GM12801 (cell line): ENCODE measurements around the gene ORC2.

ENCODE experiments used
- CTCF ChIP-seq: IDR thresholded peaks from one replicate; pipeline ENCODE4 v1.5.1; 2011; ENCODE audit warnings: control low read depth; ENCODE audit not compliant: insufficient read length; ENCODE audit errors: extremely low read depth

ORC2 gene

DNA sequence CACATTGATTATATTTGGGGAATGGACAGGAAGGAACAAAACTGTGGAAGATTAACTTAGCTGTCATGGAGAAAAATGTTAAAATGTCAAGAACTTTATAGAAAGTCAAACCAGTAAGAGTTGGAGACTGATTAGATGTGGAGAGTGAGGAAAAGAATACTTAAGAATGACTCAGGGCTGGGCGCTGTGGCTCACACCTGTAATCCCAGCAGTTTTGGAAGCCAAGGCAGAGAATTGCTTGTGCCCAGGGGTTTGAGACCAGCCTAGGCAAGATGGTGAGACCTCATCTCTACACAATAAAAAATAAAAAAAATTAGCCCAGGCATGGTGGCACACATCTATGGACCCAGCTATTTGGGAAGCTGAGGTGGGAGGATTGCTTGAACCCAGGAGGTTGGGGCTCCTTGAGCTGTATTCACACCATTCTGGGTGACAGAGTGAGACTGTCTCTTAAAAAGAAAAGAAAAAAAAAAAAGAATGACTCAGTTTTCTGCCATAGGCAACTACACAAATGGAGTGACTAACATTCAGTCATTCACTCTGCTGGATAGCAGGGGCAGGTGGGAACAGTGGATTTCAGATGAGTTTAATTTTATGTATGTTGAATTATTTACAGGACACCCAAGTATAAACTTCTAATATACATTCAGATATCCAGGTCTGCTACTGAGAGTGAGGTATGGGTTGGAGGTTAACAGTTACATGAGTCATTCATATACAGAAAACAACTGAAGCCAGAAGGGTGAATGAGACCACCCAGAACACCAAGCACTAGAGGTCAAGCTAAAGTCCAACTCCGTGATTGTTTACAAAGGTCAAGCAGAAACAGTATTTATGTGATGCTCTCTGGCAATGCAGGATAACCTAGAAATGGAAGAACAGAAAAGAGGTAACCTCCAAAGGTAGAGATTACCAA lies 33.9 kb downstream of the ORC2 start:
- TF ChIP-seq CTCF, result no peak

- TF ChIP-seq CTCF, result no peak
Measured at GRCh38 chr2:200922439-200922838, 41.0 kb downstream of the ORC2 start.

DNA sequence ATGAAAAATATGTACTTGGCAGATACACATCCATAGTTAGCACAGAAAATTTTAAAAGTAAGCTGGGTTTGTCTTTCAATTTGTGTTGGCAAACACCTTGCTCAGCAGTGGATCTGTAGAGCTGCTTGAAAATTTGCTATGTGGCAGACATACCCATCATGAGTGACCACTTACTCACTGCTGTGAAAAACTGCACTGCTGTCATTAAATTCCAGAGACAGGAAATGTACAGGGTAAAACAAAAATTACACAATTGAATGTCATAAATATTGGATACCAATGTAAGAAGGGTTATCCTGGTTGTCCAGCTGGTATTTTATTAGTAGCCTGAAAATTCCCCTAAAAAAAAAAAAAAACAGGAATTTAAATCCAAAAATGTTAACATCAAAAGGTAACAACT lies 49.8 kb downstream of the ORC2 start:
- TF ChIP-seq CTCF, result no peak

DNA sequence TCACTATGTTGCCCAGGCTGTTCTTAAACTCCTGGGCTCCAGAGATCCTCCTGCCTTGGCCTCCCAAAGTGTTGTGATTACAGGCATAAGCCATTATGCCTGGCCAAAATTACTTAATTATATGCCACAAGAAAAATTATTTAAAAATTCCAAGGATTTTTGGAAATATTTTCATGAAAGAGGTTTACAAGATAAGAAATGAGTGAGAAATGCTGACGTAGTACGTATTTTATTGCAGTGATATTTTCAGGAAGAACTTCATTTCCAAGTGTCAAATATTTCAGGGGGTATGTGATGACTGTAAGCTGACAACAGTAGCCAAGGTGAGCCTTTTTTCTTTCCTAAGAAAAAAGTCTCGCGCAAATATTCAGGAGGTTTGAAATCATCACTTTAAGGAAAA lies 53.5 kb downstream of the ORC2 start:
- TF ChIP-seq CTCF, result no peak

DNA sequence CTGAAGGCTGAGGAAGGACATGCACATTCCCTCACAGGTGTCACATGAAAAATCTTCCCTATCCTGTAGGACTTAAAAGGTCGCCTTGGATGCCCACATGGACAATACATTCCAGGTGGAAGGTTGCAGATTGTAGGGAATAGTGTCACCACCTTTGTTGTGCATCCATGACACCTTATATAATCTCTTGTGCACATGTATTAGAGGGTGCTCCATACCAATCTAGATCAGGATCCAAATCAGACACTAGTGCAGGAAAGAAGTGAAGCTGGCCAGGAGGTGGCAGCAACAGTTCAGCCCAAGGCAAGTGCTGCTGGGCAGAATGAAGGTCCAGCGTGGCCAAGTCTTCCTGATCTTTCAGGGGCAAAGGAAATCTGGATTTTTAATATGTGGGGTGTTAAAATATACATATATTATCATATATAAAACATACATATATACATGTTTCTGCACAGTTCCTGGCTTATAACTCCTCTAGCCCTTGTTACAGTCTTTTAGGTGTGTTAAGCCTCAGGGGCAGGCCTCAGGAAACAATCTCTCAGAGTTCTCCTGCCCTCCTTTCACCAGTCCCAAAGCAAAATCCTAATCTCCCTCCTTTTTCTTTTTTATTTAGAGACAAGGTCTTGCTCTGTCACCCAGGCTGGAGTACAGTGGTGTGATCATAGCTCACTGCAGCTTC lies 57.7 kb downstream of the ORC2 start:
- no peak for TF ChIP-seq CTCF

- TF ChIP-seq CTCF, result no peak
Measured at GRCh38 chr2:200901459-200902072, 61.9 kb downstream of the ORC2 start.

DNA sequence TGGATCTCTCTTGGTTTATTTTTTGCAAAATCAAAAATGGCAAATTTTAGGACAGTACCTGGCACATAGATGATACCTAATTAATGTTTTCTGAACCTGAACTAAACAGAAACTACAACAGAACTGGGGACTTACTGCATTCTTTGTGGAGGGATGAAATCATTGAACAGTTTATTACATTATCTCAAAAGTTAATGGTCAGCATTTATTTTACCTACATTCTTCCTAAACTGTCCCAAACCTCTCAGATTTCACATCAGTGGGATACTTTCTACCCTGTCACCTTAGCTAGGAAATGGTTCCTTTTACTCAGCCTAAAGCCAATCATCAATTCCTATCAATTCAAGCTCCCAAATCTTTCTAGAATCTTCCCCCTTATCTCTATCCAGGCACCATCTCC lies 64.0 kb downstream of the ORC2 start:
- no peak for TF ChIP-seq CTCF
